AG09319 (cell line): ENCODE results near the gene CEACAM19.

Source experiments
- DNase-seq: peaks from one replicate; pipeline ENCODE4 v3.0.0-alpha.2; 2010; ENCODE audit warnings: low read depth; ENCODE audit errors: extremely low read depth
- TF ChIP-seq, protein P1 (sequence below): IDR thresholded peaks from 2 replicates; pipeline ENCODE4 v1.5.1; 2011; ENCODE audit warnings: low read depth, mild to moderate bottlenecking, inconsistent platforms, low read length, moderate library complexity

The CEACAM19 gene

GRCh38 chr19:44731081-44731480 is 59.8 kb downstream of the CEACAM19 start:
- TF ChIP-seq, protein P1, sequence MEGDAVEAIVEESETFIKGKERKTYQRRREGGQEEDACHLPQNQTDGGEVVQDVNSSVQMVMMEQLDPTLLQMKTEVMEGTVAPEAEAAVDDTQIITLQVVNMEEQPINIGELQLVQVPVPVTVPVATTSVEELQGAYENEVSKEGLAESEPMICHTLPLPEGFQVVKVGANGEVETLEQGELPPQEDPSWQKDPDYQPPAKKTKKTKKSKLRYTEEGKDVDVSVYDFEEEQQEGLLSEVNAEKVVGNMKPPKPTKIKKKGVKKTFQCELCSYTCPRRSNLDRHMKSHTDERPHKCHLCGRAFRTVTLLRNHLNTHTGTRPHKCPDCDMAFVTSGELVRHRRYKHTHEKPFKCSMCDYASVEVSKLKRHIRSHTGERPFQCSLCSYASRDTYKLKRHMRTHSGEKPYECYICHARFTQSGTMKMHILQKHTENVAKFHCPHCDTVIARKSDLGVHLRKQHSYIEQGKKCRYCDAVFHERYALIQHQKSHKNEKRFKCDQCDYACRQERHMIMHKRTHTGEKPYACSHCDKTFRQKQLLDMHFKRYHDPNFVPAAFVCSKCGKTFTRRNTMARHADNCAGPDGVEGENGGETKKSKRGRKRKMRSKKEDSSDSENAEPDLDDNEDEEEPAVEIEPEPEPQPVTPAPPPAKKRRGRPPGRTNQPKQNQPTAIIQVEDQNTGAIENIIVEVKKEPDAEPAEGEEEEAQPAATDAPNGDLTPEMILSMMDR: no peak
- no peak for DNase-seq

DNA sequence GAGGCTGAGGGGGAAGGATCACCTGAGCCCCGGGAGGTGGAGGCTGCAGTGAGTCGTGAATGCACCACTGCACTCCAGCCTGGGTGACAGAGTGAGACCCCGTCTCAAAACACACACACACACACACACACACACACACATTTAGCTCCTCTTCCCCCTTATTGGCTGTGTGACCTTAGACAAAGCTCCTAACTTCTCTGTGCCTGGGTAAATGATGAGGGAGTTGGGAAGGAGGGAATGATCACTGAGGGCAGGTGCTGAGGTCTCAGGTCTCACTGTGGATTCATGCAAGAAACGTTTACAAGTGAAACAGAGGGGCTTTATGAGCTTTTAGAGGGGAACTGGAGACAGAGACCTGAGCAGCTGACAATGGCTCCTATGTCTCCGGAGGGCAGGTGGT is 60.3 kb downstream of the CEACAM19 start:
- TF ChIP-seq, protein P1: no peak
- no peak for DNase-seq

- TF ChIP-seq, protein P1: no peak
- no peak for DNase-seq
Measured at GRCh38 chr19:44732235-44733014, 61.1 kb downstream of the CEACAM19 start.
